MCF 10A (cell line): ENCODE data around the gene KANK2. TPM values are rescaled to one million over a fixed set of nuclear protein-coding genes. Genes with fewer than 3 reads are reported as not detected.

Experiments used
- BruUV-seq: library from RNA; stranded (reverse); fragments of 400-500 nt; replicated peaks from 2 replicates; lab custom pipeline; 2021; lab: Mats Ljungman, UMichigan
- CTCF ChIA-PET: fragments of 300-600 bp; sonication (Branson Sonifier 250); formaldehyde crosslinking; extraction: SDS; loops from one replicate; lab custom pipeline; 2021; ENCODE audit warnings: antibody characterized with exemption, inconsistent platforms; lab: Yijun Ruan, JAX
- POLR2A ChIA-PET: fragments of 300-600, 350-650 bp; sonication (Branson Sonifier 250); formaldehyde crosslinking; extraction: SDS; loops from one replicate; lab custom pipeline; 2020; ENCODE audit warnings: antibody characterized with exemption, inconsistent platforms; lab: Yijun Ruan, JAX
- DNase-seq: peaks from one replicate; pipeline ENCODE4 v3.0.0-alpha.2; 2018; ENCODE audit not compliant: unreplicated experiment
- H3K27ac Mint-ChIP-seq: one replicate; pipeline ENCODE4 v1.8.0; 2022; ENCODE audit warnings: mild to moderate bottlenecking, low read depth, mixed read lengths; ENCODE audit not compliant: unreplicated experiment
- H3K27me3 Mint-ChIP-seq: one replicate; pipeline ENCODE4 v1.8.0; 2022; ENCODE audit warnings: mixed read lengths; ENCODE audit not compliant: insufficient read depth, unreplicated experiment
- H3K36me3 Mint-ChIP-seq: one replicate; pipeline ENCODE4 v1.8.0; 2022; ENCODE audit warnings: mild to moderate bottlenecking, moderate library complexity, mixed read lengths; ENCODE audit not compliant: insufficient read depth, unreplicated experiment
- H3K4me1 Mint-ChIP-seq: one replicate; pipeline ENCODE4 v1.8.0; 2022; ENCODE audit warnings: mixed read lengths; ENCODE audit not compliant: insufficient read depth, unreplicated experiment
- H3K4me3 Mint-ChIP-seq: one replicate; pipeline ENCODE4 v1.8.0; 2022; ENCODE audit warnings: mild to moderate bottlenecking, moderate library complexity, mixed read lengths; ENCODE audit not compliant: unreplicated experiment
- H3K9me3 Mint-ChIP-seq: one replicate; pipeline ENCODE4 v1.8.0; 2022; ENCODE audit warnings: mixed read lengths; ENCODE audit not compliant: unreplicated experiment
- intact Hi-C: fragments of 100-400 bp; cut with micrococcal nuclease; formaldehyde crosslinking; loops from 2 replicates; pipeline ENCODE4 v1.14.1; 2022
- total RNA-seq: library from RNA; stranded (reverse); gene quantifications from 2 replicates; pipeline ENCODE4 v1.2.3, GENCODE V29; 2022
- TF ChIP-seq, protein P1 (sequence below): fragments of 200-600 bp; IDR thresholded peaks from one replicate; pipeline ENCODE4 v1.8.0; 2022; ENCODE audit warnings: antibody characterized with exemption, mild to moderate bottlenecking; ENCODE audit not compliant: unreplicated experiment

KANK2 gene
- total RNA-seq, 1 experiment from 2014 or later: 29.2 TPM

- Mint-ChIP-seq H3K4me3 (no peak overlapping the region), H3K4me1 (no peaks in the 10 kb centered on the region), H3K27ac (peak overlapping the region; percentile 76), H3K27me3 (no peaks in the 10 kb centered on the region), H3K36me3 (peaks cover 100% of the 10 kb centered on the region), H3K9me3 (no peaks in the 10 kb centered on the region)
- ChIA-PET CTCF (interaction anchor here (0.6 to 1.3 kb wide), 3 partner anchors 11 to 208 kb away, joined by 3 to 7 read pairs (median 3); no protein-coding TSS in a partner anchor), POLR2A (interaction anchor here (0.6 kb wide), 1 partner anchor 19 kb away, joined by 3 read pairs; no protein-coding TSS in a partner anchor)
- no TSS peak for BruUV-seq
- intact Hi-C loops: no loop called here
- TF ChIP-seq, protein P1, sequence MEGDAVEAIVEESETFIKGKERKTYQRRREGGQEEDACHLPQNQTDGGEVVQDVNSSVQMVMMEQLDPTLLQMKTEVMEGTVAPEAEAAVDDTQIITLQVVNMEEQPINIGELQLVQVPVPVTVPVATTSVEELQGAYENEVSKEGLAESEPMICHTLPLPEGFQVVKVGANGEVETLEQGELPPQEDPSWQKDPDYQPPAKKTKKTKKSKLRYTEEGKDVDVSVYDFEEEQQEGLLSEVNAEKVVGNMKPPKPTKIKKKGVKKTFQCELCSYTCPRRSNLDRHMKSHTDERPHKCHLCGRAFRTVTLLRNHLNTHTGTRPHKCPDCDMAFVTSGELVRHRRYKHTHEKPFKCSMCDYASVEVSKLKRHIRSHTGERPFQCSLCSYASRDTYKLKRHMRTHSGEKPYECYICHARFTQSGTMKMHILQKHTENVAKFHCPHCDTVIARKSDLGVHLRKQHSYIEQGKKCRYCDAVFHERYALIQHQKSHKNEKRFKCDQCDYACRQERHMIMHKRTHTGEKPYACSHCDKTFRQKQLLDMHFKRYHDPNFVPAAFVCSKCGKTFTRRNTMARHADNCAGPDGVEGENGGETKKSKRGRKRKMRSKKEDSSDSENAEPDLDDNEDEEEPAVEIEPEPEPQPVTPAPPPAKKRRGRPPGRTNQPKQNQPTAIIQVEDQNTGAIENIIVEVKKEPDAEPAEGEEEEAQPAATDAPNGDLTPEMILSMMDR: no peak
- no peak for DNase-seq
Observed at GRCh38 chr19:11115042-11115441, 82.3 kb downstream of the KANK2 start.

Other genes with a start within 250 kb of the KANK2 start
- 127 and 132 TPM in 2 replicates for gene SMARCA4, start 236.5 kb downstream of the KANK2 start, total RNA-seq
- 126 and 127 TPM in 2 replicates for gene LDLR, start 108.1 kb downstream of the KANK2 start, total RNA-seq
- gene SPC24, start 41.8 kb downstream of the KANK2 start, total RNA-seq: 8.6 and 16.4 TPM in 2 replicates
- gene ANGPTL8, start 42.1 kb upstream of the KANK2 start, total RNA-seq: not detected in 2 replicates
- 49.1 and 61.7 TPM in 2 replicates for gene DOCK6, start 65.0 kb upstream of the KANK2 start, total RNA-seq
- not detected in 2 replicates for gene TSPAN16, start 98.6 kb upstream of the KANK2 start, total RNA-seq
- 42.8 and 46.5 TPM in 2 replicates for gene RAB3D, start 142.1 kb upstream of the KANK2 start, total RNA-seq
- gene TMEM205, start 148.7 kb upstream of the KANK2 start, total RNA-seq: 93.1 and 96.6 TPM in 2 replicates
- gene CCDC159, start 149.0 kb upstream of the KANK2 start, total RNA-seq: 17.2 and 18.2 TPM in 2 replicates
- gene PLPPR2, start 157.9 kb upstream of the KANK2 start, total RNA-seq: 19.5 and 24.2 TPM in 2 replicates
- gene SWSAP1, start 177.1 kb upstream of the KANK2 start, total RNA-seq: 1.0 and 1.4 TPM in 2 replicates
- 1.7 and 2.7 TPM in 2 replicates for gene EPOR, start 186.8 kb upstream of the KANK2 start, total RNA-seq
- not detected in 2 replicates for gene RGL3, start 221.8 kb upstream of the KANK2 start, total RNA-seq
- gene ODAD3, start 237.6 kb upstream of the KANK2 start, total RNA-seq: 0.30 TPM in 1 of 2 replicates, not detected in the other
- 224 and 257 TPM in 2 replicates for gene PRKCSH, start 238.1 kb upstream of the KANK2 start, total RNA-seq